ENCODE results near the gene SMAP2. TPM values are rescaled to one million over a fixed set of nuclear protein-coding genes. Genes with fewer than 3 reads are reported as not detected.
A peak's percentile ranks its signal among the peaks of the same experiment; 100 is the strongest.
"Not testable (repeated sequence)": the region's sequence is repeated elsewhere in the genome, so short reads cannot be mapped to it uniquely, and the experiment has no call there.

SMAP2 gene
- polyA plus RNA-seq (2013, experiment 1 of 4), result 14.8 TPM
- polyA plus RNA-seq (2013, experiment 2 of 4), result 13.7 TPM
- polyA plus RNA-seq (2013, experiment 3 of 4), result 9.2 TPM
- polyA plus RNA-seq (2013, experiment 4 of 4), result 11.1 TPM

- Histone ChIP-seq H3K36me3 (ENCODE audit: control insufficient read depth, insufficient read depth, low read length) (no peaks in the 10 kb centered on the region), H3K27ac (ENCODE audit: insufficient read depth, low read depth, low read length, poor library complexity, severe bottlenecking) (no peak within 1 kb of the TSS), H3K27me3 (ENCODE audit: control insufficient read depth, insufficient read depth, low read length, poor library complexity, severe bottlenecking) (peaks cover 9% of the 10 kb centered on the region), H3K4me1 (ENCODE audit: control insufficient read depth, insufficient read depth, low read length) (no peaks in the 10 kb centered on the region), H3K4me3 (ENCODE audit: insufficient read depth, low read depth, low read length) (peak within 1 kb of the TSS; percentile 90), H3K9me3 (ENCODE audit: control insufficient read depth, low read length) (no peaks in the 10 kb centered on the region)
- WGBS, 2 experiments, result 1 to 2% methylated on average over 63 to 65 of the region's 65 CpGs
Measured at GRCh38 chr1:40373323-40374283, at the start of gene SMAP2. SMAP2 (plus strand) TSS chr1:40373727; CDS start chr1:40374121, 394 bp downstream.

DNA sequence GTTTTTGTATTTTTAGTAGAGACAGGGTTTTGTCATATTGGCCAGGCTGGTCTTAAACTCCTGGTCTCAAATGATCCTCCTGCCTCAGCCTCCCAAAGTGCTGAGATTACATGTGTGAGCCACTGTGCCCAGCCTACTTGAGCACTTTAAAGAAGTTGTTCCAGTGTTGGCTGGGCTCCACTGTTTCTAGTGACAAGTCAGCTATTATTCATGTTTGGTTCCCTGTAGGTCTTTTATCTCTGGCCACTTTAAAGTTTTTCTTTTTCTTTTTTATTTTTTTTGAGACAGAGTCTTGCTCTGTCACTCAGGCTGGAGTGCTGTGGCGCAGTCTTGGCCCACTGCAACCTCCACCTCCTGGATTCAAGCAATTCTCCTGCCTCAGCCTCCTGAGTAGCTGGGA, 42.1 kb upstream of the SMAP2 start:
- H3K4me1 ChIP-seq (ENCODE audit: control insufficient read depth, insufficient read depth, low read length); H3K36me3 ChIP-seq (ENCODE audit: control insufficient read depth, insufficient read depth, low read length); H3K9me3 ChIP-seq (ENCODE audit: control insufficient read depth, low read length); H3K4me3 ChIP-seq (ENCODE audit: insufficient read depth, low read depth, low read length); H3K27me3 ChIP-seq (ENCODE audit: control insufficient read depth, insufficient read depth, low read length, poor library complexity, severe bottlenecking); H3K27ac ChIP-seq (ENCODE audit: insufficient read depth, low read depth, low read length, poor library complexity, severe bottlenecking): not testable (repeated sequence)
- WGBS, 2 experiments, result 0% methylated on average over 1 of the region's 1 CpG

DNA sequence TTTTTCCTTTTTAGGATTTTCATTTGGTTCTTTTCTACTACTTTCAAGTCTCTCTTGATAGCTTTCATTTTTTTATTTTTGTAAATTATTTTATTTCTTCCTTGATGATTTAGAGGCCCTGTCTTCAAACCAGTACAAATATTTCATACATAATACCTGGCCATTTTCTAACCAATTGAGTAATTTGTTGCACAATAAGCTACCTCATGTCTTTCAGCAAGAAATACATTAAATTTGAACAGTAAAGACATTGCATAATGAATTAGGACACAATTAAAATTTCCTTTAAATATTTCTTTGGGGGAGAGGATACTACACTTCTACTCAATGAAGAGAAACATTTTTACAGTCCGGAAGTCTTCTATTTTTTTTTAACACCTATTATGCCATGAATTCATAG, 40.8 kb upstream of the SMAP2 start:
- 89 to 96% methylated on average over 1 of the region's 1 CpG for WGBS, 2 experiments

GRCh38 chr1:40337443-40337842, 36.1 kb upstream of the SMAP2 start:
- Histone ChIP-seq H3K27ac (ENCODE audit: insufficient read depth, low read depth, low read length, poor library complexity, severe bottlenecking) (no peak overlapping the region), H3K9me3 (ENCODE audit: control insufficient read depth, low read length) (no peaks in the 10 kb centered on the region), H3K36me3 (ENCODE audit: control insufficient read depth, insufficient read depth, low read length) (no peaks in the 10 kb centered on the region), H3K27me3 (ENCODE audit: control insufficient read depth, insufficient read depth, low read length, poor library complexity, severe bottlenecking) (peaks cover 6% of the 10 kb centered on the region), H3K4me3 (ENCODE audit: insufficient read depth, low read depth, low read length) (no peak overlapping the region), H3K4me1 (ENCODE audit: control insufficient read depth, insufficient read depth, low read length) (no peaks in the 10 kb centered on the region)
- 96 to 97% methylated on average over 7 to 8 of the region's 8 CpGs for WGBS, 2 experiments

More for the DNA sequence above, 40.8 kb upstream of the SMAP2 start:
- no peak overlapping the region for H3K27ac ChIP-seq (ENCODE audit: insufficient read depth, low read depth, low read length, poor library complexity, severe bottlenecking)
- H3K27me3 ChIP-seq (ENCODE audit: control insufficient read depth, insufficient read depth, low read length, poor library complexity, severe bottlenecking), result no peaks in the 10 kb centered on the region
- no peak overlapping the region for H3K4me3 ChIP-seq (ENCODE audit: insufficient read depth, low read depth, low read length)
- H3K4me1 ChIP-seq (ENCODE audit: control insufficient read depth, insufficient read depth, low read length), result no peaks in the 10 kb centered on the region
- H3K9me3 ChIP-seq (ENCODE audit: control insufficient read depth, low read length), result no peaks in the 10 kb centered on the region
- no peaks in the 10 kb centered on the region for H3K36me3 ChIP-seq (ENCODE audit: control insufficient read depth, insufficient read depth, low read length)

- Histone ChIP-seq H3K4me1 (ENCODE audit: control insufficient read depth, insufficient read depth, low read length) (no peaks in the 10 kb centered on the region), H3K27ac (ENCODE audit: insufficient read depth, low read depth, low read length, poor library complexity, severe bottlenecking) (no peak overlapping the region), H3K27me3 (ENCODE audit: control insufficient read depth, insufficient read depth, low read length, poor library complexity, severe bottlenecking) (peaks cover 6% of the 10 kb centered on the region), H3K36me3 (ENCODE audit: control insufficient read depth, insufficient read depth, low read length) (no peaks in the 10 kb centered on the region), H3K4me3 (ENCODE audit: insufficient read depth, low read depth, low read length) (no peak overlapping the region), H3K9me3 (ENCODE audit: control insufficient read depth, low read length) (no peaks in the 10 kb centered on the region)
- WGBS, 2 experiments, result 45 to 46% methylated on average over 21 of the region's 21 CpGs
Measured at GRCh38 chr1:40338745-40339419, 34.6 kb upstream of the SMAP2 start.

DNA sequence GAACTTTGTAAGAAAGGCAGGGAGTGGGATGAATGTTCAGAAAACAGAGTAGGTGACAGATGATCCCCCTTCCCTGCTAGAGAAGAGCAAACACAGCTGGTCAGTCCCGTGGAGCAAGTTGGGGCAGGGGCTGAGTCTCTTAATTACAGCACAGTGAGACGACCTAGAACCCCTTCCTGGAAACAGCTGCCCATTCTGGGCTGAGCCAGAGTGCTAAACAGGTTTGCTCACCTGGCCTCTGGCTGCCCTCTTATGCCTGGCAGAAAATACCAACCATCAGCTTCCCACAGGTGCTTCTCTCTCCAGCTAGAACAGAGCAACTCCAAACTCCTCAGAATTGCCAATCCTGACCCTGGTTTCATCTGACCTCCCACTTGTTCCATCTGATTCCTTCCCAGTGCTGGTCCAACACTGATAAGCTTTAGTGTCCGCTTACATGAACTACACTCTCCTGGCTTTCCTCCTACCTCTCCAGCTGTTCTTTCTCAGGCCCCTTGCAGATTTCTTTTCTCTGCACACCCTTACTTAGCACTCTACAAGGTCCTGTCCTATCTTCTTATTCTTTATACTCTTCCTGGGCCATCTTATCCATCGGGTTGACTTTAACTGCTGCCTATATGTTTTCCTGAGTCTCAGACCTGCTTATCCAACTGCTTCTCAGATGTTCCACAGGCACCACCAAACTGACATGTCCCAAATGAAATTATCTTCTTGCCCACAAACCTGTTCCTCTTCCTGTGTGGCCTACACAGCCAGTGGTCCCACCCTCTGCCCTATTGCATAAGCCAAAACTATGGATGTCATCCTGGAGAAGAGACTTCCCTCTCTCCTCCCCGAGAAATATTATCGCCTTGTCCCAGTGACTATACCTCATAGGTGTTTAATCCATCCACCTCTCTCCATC, 33.9 kb upstream of the SMAP2 start:
- Histone ChIP-seq H3K4me3 (ENCODE audit: insufficient read depth, low read depth, low read length) (no peak overlapping the region), H3K4me1 (ENCODE audit: control insufficient read depth, insufficient read depth, low read length) (no peaks in the 10 kb centered on the region), H3K27ac (ENCODE audit: insufficient read depth, low read depth, low read length, poor library complexity, severe bottlenecking) (no peak overlapping the region), H3K27me3 (ENCODE audit: control insufficient read depth, insufficient read depth, low read length, poor library complexity, severe bottlenecking) (peaks cover 6% of the 10 kb centered on the region), H3K9me3 (ENCODE audit: control insufficient read depth, low read length) (no peaks in the 10 kb centered on the region), H3K36me3 (ENCODE audit: control insufficient read depth, insufficient read depth, low read length) (no peaks in the 10 kb centered on the region)
- 73 to 78% methylated on average over 6 of the region's 6 CpGs for WGBS, 2 experiments

- WGBS, 2 experiments, result 79 to 83% methylated on average over 5 to 6 of the region's 6 CpGs
- Histone ChIP-seq H3K36me3 (ENCODE audit: control insufficient read depth, insufficient read depth, low read length) (no peaks in the 10 kb centered on the region), H3K4me1 (ENCODE audit: control insufficient read depth, insufficient read depth, low read length) (no peaks in the 10 kb centered on the region), H3K9me3 (ENCODE audit: control insufficient read depth, low read length) (no peaks in the 10 kb centered on the region), H3K27me3 (ENCODE audit: control insufficient read depth, insufficient read depth, low read length, poor library complexity, severe bottlenecking) (peaks cover 6% of the 10 kb centered on the region), H3K27ac (ENCODE audit: insufficient read depth, low read depth, low read length, poor library complexity, severe bottlenecking) (no peak overlapping the region), H3K4me3 (ENCODE audit: insufficient read depth, low read depth, low read length) (no peak overlapping the region)
Measured at GRCh38 chr1:40341491-40342380, 31.8 kb upstream of the SMAP2 start.

GRCh38 chr1:40342381-40342717, 31.2 kb upstream of the SMAP2 start:
- not testable (repeated sequence) for H3K4me1 ChIP-seq (ENCODE audit: control insufficient read depth, insufficient read depth, low read length); H3K27ac ChIP-seq (ENCODE audit: insufficient read depth, low read depth, low read length, poor library complexity, severe bottlenecking); H3K4me3 ChIP-seq (ENCODE audit: insufficient read depth, low read depth, low read length); H3K36me3 ChIP-seq (ENCODE audit: control insufficient read depth, insufficient read depth, low read length); H3K9me3 ChIP-seq (ENCODE audit: control insufficient read depth, low read length); H3K27me3 ChIP-seq (ENCODE audit: control insufficient read depth, insufficient read depth, low read length, poor library complexity, severe bottlenecking)
- 89 to 93% methylated on average over 3 of the region's 3 CpGs for WGBS, 2 experiments

DNA sequence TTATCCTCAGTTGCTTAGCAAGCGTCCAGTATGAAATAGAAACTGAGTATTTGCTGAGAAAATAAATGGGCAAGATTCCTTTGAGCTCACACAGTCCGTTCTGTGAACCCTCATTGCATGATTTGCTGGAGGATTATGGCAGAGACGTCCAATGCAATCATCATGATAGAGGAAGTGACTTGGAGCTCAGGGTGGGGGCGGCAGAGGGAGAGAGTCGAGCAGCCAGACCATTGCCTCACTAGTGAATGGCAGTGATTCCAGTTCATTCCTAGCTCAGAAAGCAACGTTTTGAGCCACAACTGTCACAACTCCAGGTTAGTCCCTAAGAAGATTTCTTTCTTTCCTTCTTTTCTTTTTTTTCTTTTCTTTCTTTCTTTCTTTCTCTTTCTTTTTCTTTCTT, 28.9 kb upstream of the SMAP2 start:
- H3K36me3 ChIP-seq (ENCODE audit: control insufficient read depth, insufficient read depth, low read length), result no peaks in the 10 kb centered on the region
- H3K27ac ChIP-seq (ENCODE audit: insufficient read depth, low read depth, low read length, poor library complexity, severe bottlenecking), result no peak overlapping the region
- WGBS, 2 experiments, result 57 to 63% methylated on average over 6 of the region's 6 CpGs
- H3K4me3 ChIP-seq (ENCODE audit: insufficient read depth, low read depth, low read length), result no peak overlapping the region
- H3K4me1 ChIP-seq (ENCODE audit: control insufficient read depth, insufficient read depth, low read length), result no peaks in the 10 kb centered on the region
- no peaks in the 10 kb centered on the region for H3K9me3 ChIP-seq (ENCODE audit: control insufficient read depth, low read length)
- peaks cover 5% of the 10 kb centered on the region for H3K27me3 ChIP-seq (ENCODE audit: control insufficient read depth, insufficient read depth, low read length, poor library complexity, severe bottlenecking)
